CD8-positive, alpha-beta memory T cell (primary cell): Measurements from ENCODE around the gene L3MBTL2. TPM values are rescaled to one million over a fixed set of nuclear protein-coding genes. Genes with fewer than 3 reads are reported as not detected.
A peak's percentile ranks its signal among the peaks of the same experiment; 100 is the strongest.

Experiments used
- CTCF ChIA-PET: fragments of 350-600 bp; sonication (Branson Sonifier 250); formaldehyde crosslinking; loops from one replicate; lab custom pipeline; 2021; ENCODE audit warnings: antibody characterized with exemption; lab: Charles Lee
- POLR2A ChIA-PET: fragments of 350-600 bp; sonication (Branson Sonifier 250); formaldehyde crosslinking; loops from one replicate; lab custom pipeline; 2021; ENCODE audit warnings: antibody characterized with exemption; lab: Charles Lee
- DNase-seq, 5 donors: peaks; one replicate each; pipeline versions ENCODE4 v3.0.0 to v3.0.0-alpha.2; 2020 to 2022; ENCODE audit warnings: mixed read lengths in 1 of 5
- H3K27ac ChIP-seq: one replicate; pipeline ENCODE4 v1.7.0; 2013; ENCODE audit warnings: low read depth, mild to moderate bottlenecking, low read length, moderate library complexity
- H3K27me3 ChIP-seq: 2 replicates; pipeline ENCODE4 v1.7.0; 2013; ENCODE audit warnings: low read length, mild to moderate bottlenecking; ENCODE audit not compliant: insufficient read depth, poor library complexity, severe bottlenecking
- H3K36me3 ChIP-seq: 2 replicates; pipeline ENCODE4 v1.7.0; 2013; ENCODE audit warnings: mild to moderate bottlenecking, low read length, moderate library complexity; ENCODE audit not compliant: insufficient read depth
- H3K4me1 ChIP-seq: 2 replicates; pipeline ENCODE4 v1.7.0; 2013; ENCODE audit warnings: mild to moderate bottlenecking, low read length, moderate library complexity; ENCODE audit not compliant: insufficient read depth
- H3K4me3 ChIP-seq: 2 replicates; pipeline ENCODE4 v1.7.0; 2013; ENCODE audit warnings: mild to moderate bottlenecking, low read length
- H3K9me3 ChIP-seq: 2 replicates; pipeline ENCODE4 v1.7.0; 2013; ENCODE audit warnings: mild to moderate bottlenecking, low read length
- H3K27ac Mint-ChIP-seq, 8 donors: one replicate each; pipeline ENCODE4 v1.8.0; 2020 to 2021; ENCODE audit warnings: mixed read lengths in 8 of 8, mild to moderate bottlenecking in 6 of 8, inconsistent platforms in 3 of 8, moderate library complexity in 3 of 8
- H3K27me3 Mint-ChIP-seq, 2 donors: one replicate each; pipeline ENCODE4 v1.8.0; 2020 to 2021; ENCODE audit warnings: mixed read lengths in 2 of 2, mild to moderate bottlenecking in 1 of 2, moderate library complexity in 1 of 2
- H3K36me3 Mint-ChIP-seq, 3 donors: one replicate each; pipeline ENCODE4 v1.8.0; 2020 to 2021; ENCODE audit warnings: mixed read lengths in 3 of 3, inconsistent platforms in 1 of 3, mild to moderate bottlenecking in 1 of 3
- H3K4me1 Mint-ChIP-seq, 3 donors: one replicate each; pipeline ENCODE4 v1.8.0; 2020 to 2021; ENCODE audit warnings: mixed read lengths in 3 of 3, inconsistent platforms in 1 of 3, mild to moderate bottlenecking in 1 of 3
- H3K4me3 Mint-ChIP-seq, 7 donors: one replicate each; pipeline ENCODE4 v1.8.0; 2020 to 2021; ENCODE audit warnings: mixed read lengths in 7 of 7, mild to moderate bottlenecking in 6 of 7, moderate library complexity in 4 of 7, inconsistent platforms in 2 of 7
- H3K9me3 Mint-ChIP-seq, 5 donors: one replicate each; pipeline ENCODE4 v1.8.0; 2020 to 2022; ENCODE audit warnings: mixed read lengths in 5 of 5, mild to moderate bottlenecking in 3 of 5, moderate library complexity in 2 of 5, inconsistent platforms in 1 of 5
- polyA plus RNA-seq: library from polyadenylated mRNA; unstranded; fragments of 300-500 nt; fragmentation: Illumina TruSeq; gene quantifications from one replicate; pipeline ENCODE4 v1.2.3, GENCODE V29; 2021
- total RNA-seq, 2 experiments: library from RNA; stranded (reverse); gene quantifications; one replicate each; pipeline ENCODE4 v1.2.3, GENCODE V29; 2021

The L3MBTL2 gene
- total RNA-seq (10 to 100 TPM; 54.4 to 55.9 TPM), polyA plus RNA-seq (34.2 TPM)

- peak within 1 kb of the TSS; percentile 79 to 97 (median 94) for H3K27ac Mint-ChIP-seq
- CTCF ChIA-PET: interaction anchor here (0.5 kb wide), 1 partner anchor 32 kb away, joined by 3 read pairs; no protein-coding TSS in a partner anchor
- POLR2A ChIA-PET: no interaction called here
- DNase-seq: peak; percentile 97 to 99 (median 98)
- peaks cover 29 to 49% (median 43%) of the 10 kb centered on the region in 3 donors for H3K4me1 Mint-ChIP-seq
- Histone ChIP-seq H3K27me3 (no peaks in the 10 kb centered on the region), H3K27ac (peak within 1 kb of the TSS; percentile 78), H3K4me3 (peak within 1 kb of the TSS; percentile 91), H3K4me1 (peaks cover 11% of the 10 kb centered on the region), H3K9me3 (no peaks in the 10 kb centered on the region), H3K36me3 (no peaks in the 10 kb centered on the region)
- H3K36me3 Mint-ChIP-seq: peaks cover 6 to 25% (median 8%) of the 10 kb centered on the region in 3 donors
- H3K9me3 Mint-ChIP-seq: no peaks in the 10 kb centered on the region
- peak within 1 kb of the TSS; percentile 87 to 97 (median 95) for H3K4me3 Mint-ChIP-seq
- peaks cover 5 to 9% of the 10 kb centered on the region in 2 donors for H3K27me3 Mint-ChIP-seq
These were observed at the start of gene L3MBTL2 for GRCh38 chr22:41204992-41205900. TSS of gene L3MBTL2 (plus strand) at chr22:41205312. CDS start at chr22:41205363, 51 bp downstream.

- H3K4me1 ChIP-seq: no peaks in the 10 kb centered on the region
- Mint-ChIP-seq H3K9me3 (no peaks in the 10 kb centered on the region), H3K36me3 (peaks cover 4 to 96% (median 20%) of the 10 kb centered on the region in 3 donors), H3K27ac (peak overlapping the region in 1 of 8 donors; percentile 21), H3K4me3 (no peak overlapping the region), H3K4me1 (no peaks in the 10 kb centered on the region), H3K27me3 (no peaks in the 10 kb centered on the region)
- CTCF ChIA-PET: no interaction called here
- H3K9me3 ChIP-seq: no peaks in the 10 kb centered on the region
- H3K27me3 ChIP-seq: no peaks in the 10 kb centered on the region
- H3K27ac ChIP-seq: no peak overlapping the region
- no peak overlapping the region for H3K4me3 ChIP-seq
- DNase-seq: no peak
- POLR2A ChIA-PET: no interaction called here
- H3K36me3 ChIP-seq: peaks cover 89% of the 10 kb centered on the region
These were observed 48.0 kb upstream of the L3MBTL2 start for GRCh38 chr22:41157083-41157482.

GRCh38 chr22:41169157-41169556 lies 36.0 kb upstream of the L3MBTL2 start:
- Mint-ChIP-seq H3K9me3 (no peaks in the 10 kb centered on the region), H3K4me1 (peaks cover 0 to 2% (median 0%) of the 10 kb centered on the region in 3 donors), H3K36me3 (peaks cover 0 to 84% (median 30%) of the 10 kb centered on the region in 3 donors), H3K4me3 (no peak overlapping the region), H3K27ac (peak overlapping the region in 2 of 8 donors; percentile 8 to 59), H3K27me3 (no peaks in the 10 kb centered on the region)
- no peak overlapping the region for H3K4me3 ChIP-seq
- peaks cover 71% of the 10 kb centered on the region for H3K36me3 ChIP-seq
- no peaks in the 10 kb centered on the region for H3K27me3 ChIP-seq
- H3K4me1 ChIP-seq: no peaks in the 10 kb centered on the region
- ChIA-PET POLR2A (no interaction called here), CTCF (no interaction called here)
- DNase-seq: no peak
- H3K9me3 ChIP-seq: no peaks in the 10 kb centered on the region
- H3K27ac ChIP-seq: no peak overlapping the region

- H3K4me1 Mint-ChIP-seq: peaks cover 0 to 2% (median 0%) of the 10 kb centered on the region in 3 donors
- peaks cover 80% of the 10 kb centered on the region for H3K36me3 ChIP-seq
- H3K4me3 Mint-ChIP-seq: no peak overlapping the region
- POLR2A ChIA-PET: no interaction called here
- DNase-seq: no peak
- no peaks in the 10 kb centered on the region for H3K27me3 ChIP-seq
- no peak overlapping the region for H3K4me3 ChIP-seq
- peaks cover 8% of the 10 kb centered on the region for H3K4me1 ChIP-seq
- CTCF ChIA-PET: interaction anchor here (0.8 to 1.6 kb wide), 3 partner anchors 11 to 249 kb away, joined by 3 to 5 read pairs (median 3); no protein-coding TSS in a partner anchor
- peaks cover 0 to 89% (median 29%) of the 10 kb centered on the region in 3 donors for H3K36me3 Mint-ChIP-seq
- no peak overlapping the region for H3K27ac Mint-ChIP-seq
- H3K27me3 Mint-ChIP-seq: no peaks in the 10 kb centered on the region
- no peaks in the 10 kb centered on the region for H3K9me3 ChIP-seq
- H3K9me3 Mint-ChIP-seq: no peaks in the 10 kb centered on the region
- H3K27ac ChIP-seq: no peak overlapping the region
These were observed 33.1 kb upstream of the L3MBTL2 start for GRCh38 chr22:41171996-41172395.

GRCh38 chr22:41175546-41175945 lies 29.6 kb upstream of the L3MBTL2 start:
- Histone ChIP-seq H3K9me3 (no peaks in the 10 kb centered on the region), H3K27ac (no peak overlapping the region), H3K4me1 (peaks cover 8% of the 10 kb centered on the region), H3K4me3 (no peak overlapping the region), H3K36me3 (peaks cover 68% of the 10 kb centered on the region), H3K27me3 (no peaks in the 10 kb centered on the region)
- Mint-ChIP-seq H3K4me3 (no peak overlapping the region), H3K9me3 (peaks cover 0 to 3% (median 0%) of the 10 kb centered on the region in 5 donors), H3K4me1 (peaks cover 0 to 2% (median 0%) of the 10 kb centered on the region in 3 donors), H3K27me3 (peaks cover 0 to 3% of the 10 kb centered on the region in 2 donors), H3K27ac (peak overlapping the region in 1 of 8 donors; percentile 26), H3K36me3 (peaks cover 0 to 88% (median 16%) of the 10 kb centered on the region in 3 donors)
- CTCF ChIA-PET: no interaction called here
- POLR2A ChIA-PET: no interaction called here
- no peak for DNase-seq

GRCh38 chr22:41177040-41177621 lies 28.0 kb upstream of the L3MBTL2 start:
- Histone ChIP-seq H3K4me3 (no peak overlapping the region), H3K27ac (no peak overlapping the region), H3K27me3 (no peaks in the 10 kb centered on the region), H3K36me3 (peaks cover 62% of the 10 kb centered on the region), H3K4me1 (peaks cover 8% of the 10 kb centered on the region), H3K9me3 (no peaks in the 10 kb centered on the region)
- CTCF ChIA-PET: no interaction called here
- H3K27ac Mint-ChIP-seq: no peak overlapping the region
- peak overlapping the region in 1 of 7 donors; percentile 23 for H3K4me3 Mint-ChIP-seq
- peaks cover 0 to 3% of the 10 kb centered on the region in 2 donors for H3K27me3 Mint-ChIP-seq
- H3K9me3 Mint-ChIP-seq: peaks cover 0 to 3% (median 0%) of the 10 kb centered on the region in 5 donors
- POLR2A ChIA-PET: no interaction called here
- H3K36me3 Mint-ChIP-seq: peaks cover 0 to 79% (median 16%) of the 10 kb centered on the region in 3 donors
- no peak for DNase-seq
- H3K4me1 Mint-ChIP-seq: peaks cover 0 to 5% (median 0%) of the 10 kb centered on the region in 3 donors

GRCh38 chr22:41177622-41178424 lies 27.3 kb upstream of the L3MBTL2 start:
- no peak overlapping the region for H3K4me3 ChIP-seq
- Mint-ChIP-seq H3K4me3 (no peak overlapping the region), H3K27me3 (peaks cover 0 to 3% of the 10 kb centered on the region in 2 donors), H3K27ac (peak overlapping the region in 1 of 8 donors; percentile 5), H3K9me3 (peaks cover 0 to 3% (median 0%) of the 10 kb centered on the region in 5 donors), H3K4me1 (peaks cover 0 to 5% (median 0%) of the 10 kb centered on the region in 3 donors), H3K36me3 (peaks cover 0 to 72% (median 13%) of the 10 kb centered on the region in 3 donors)
- POLR2A ChIA-PET: no interaction called here
- no peaks in the 10 kb centered on the region for H3K9me3 ChIP-seq
- no peaks in the 10 kb centered on the region for H3K27me3 ChIP-seq
- no peak for DNase-seq
- peaks cover 8% of the 10 kb centered on the region for H3K4me1 ChIP-seq
- CTCF ChIA-PET: no interaction called here
- H3K36me3 ChIP-seq: peaks cover 55% of the 10 kb centered on the region
- H3K27ac ChIP-seq: no peak overlapping the region
